Karpas-422 (cell line): ENCODE measurements around the gene TNS1. TPM values are rescaled to one million over a fixed set of nuclear protein-coding genes. Genes with fewer than 3 reads are reported as not detected.

Experiments
- DNase-seq: peaks from one replicate; pipeline ENCODE4 v3.0.0-alpha.2; 2015
- H2AFZ ChIP-seq: fragments of 200-600 bp; sonication (generic); 2 replicates; pipeline ENCODE4 v1.6.1; 2014; ENCODE audit warnings: antibody characterized with exemption, low read length, mixed read lengths
- H3K27ac ChIP-seq: fragments of 200-600 bp; sonication (generic); 2 replicates; pipeline ENCODE4 v1.5.1; 2014; ENCODE audit warnings: mild to moderate bottlenecking, low read length, moderate library complexity
- H3K27me3 ChIP-seq: fragments of 200-600 bp; sonication (generic); 2 replicates; pipeline ENCODE4 v1.6.1; 2014; ENCODE audit warnings: low read length, mixed read lengths
- H3K36me3 ChIP-seq: fragments of 200-600 bp; sonication (generic); 2 replicates; pipeline ENCODE4 v1.6.1; 2014; ENCODE audit warnings: low read length, mixed read lengths; ENCODE audit not compliant: insufficient read depth
- H3K4me1 ChIP-seq: fragments of 200-600 bp; sonication (generic); 2 replicates; pipeline ENCODE4 v1.6.1; 2014; ENCODE audit warnings: mild to moderate bottlenecking, low read length, mixed read lengths
- H3K4me2 ChIP-seq: fragments of 200-600 bp; sonication (generic); 2 replicates; pipeline ENCODE4 v1.6.1; 2014; ENCODE audit warnings: low read length, low read depth, mild to moderate bottlenecking; ENCODE audit not compliant: poor library complexity, severe bottlenecking
- H3K4me3 ChIP-seq: fragments of 200-600 bp; sonication (generic); 2 replicates; pipeline ENCODE4 v1.5.1; 2014; ENCODE audit warnings: mild to moderate bottlenecking, antibody characterized with exemption, low read length, mixed read lengths
- H3K79me2 ChIP-seq: fragments of 200-600 bp; sonication (generic); 2 replicates; pipeline ENCODE4 v1.6.1; 2014; ENCODE audit warnings: mild to moderate bottlenecking, low read length, mixed read lengths
- H3K9ac ChIP-seq: fragments of 200-600 bp; sonication (generic); 2 replicates; pipeline ENCODE4 v1.6.0; 2014; ENCODE audit warnings: low read length
- H3K9me2 ChIP-seq: fragments of 200-600 bp; sonication (generic), shearing (Covaris generic); replicated peaks from 2 replicates; pipeline ENCODE4 v1.6.0; 2014; ENCODE audit warnings: mild to moderate bottlenecking, low read length, moderate library complexity; ENCODE audit not compliant: insufficient read depth
- H3K9me3 ChIP-seq: fragments of 300-700, 200-600 bp; sonication (generic); 2 replicates; pipeline ENCODE4 v1.6.1; 2014; ENCODE audit warnings: low read length, mixed read lengths
- H4K20me1 ChIP-seq: fragments of 200-600 bp; sonication (generic); 2 replicates; pipeline ENCODE4 v1.6.1; 2014; ENCODE audit warnings: mild to moderate bottlenecking, antibody characterized with exemption, low read length, low read depth; ENCODE audit not compliant: insufficient read depth
- total RNA-seq: library from RNA; depleted of rRNA; stranded (reverse); fragments of >200 nt; shearing (Covaris generic); gene quantifications from 2 replicates; pipeline ENCODE4 v1.2.3, GENCODE V29; 2014; ENCODE audit warnings: low replicate concordance

TNS1 gene
- total RNA-seq, 1 experiment from 2014 or later: 1.7 TPM

- DNase-seq: no peak
- H3K27me3 ChIP-seq: no peaks in the 10 kb centered on the region
- no peak overlapping the region for H3K27ac ChIP-seq
- H3K4me2 ChIP-seq: no peak overlapping the region
- no peak overlapping the region for H3K9ac ChIP-seq
- no peaks in the 10 kb centered on the region for H3K79me2 ChIP-seq
- H3K9me2 ChIP-seq: no peaks in the 10 kb centered on the region
- no peaks in the 10 kb centered on the region for H3K9me3 ChIP-seq
- no peaks in the 10 kb centered on the region for H4K20me1 ChIP-seq
- H3K36me3 ChIP-seq: no peaks in the 10 kb centered on the region
- H3K4me3 ChIP-seq: no peak overlapping the region
- H3K4me1 ChIP-seq: no peaks in the 10 kb centered on the region
- H2AFZ ChIP-seq: no peak overlapping the region
Observed at GRCh38 chr2:217820091-217820819, 182.5 kb downstream of the TNS1 start.

DNA sequence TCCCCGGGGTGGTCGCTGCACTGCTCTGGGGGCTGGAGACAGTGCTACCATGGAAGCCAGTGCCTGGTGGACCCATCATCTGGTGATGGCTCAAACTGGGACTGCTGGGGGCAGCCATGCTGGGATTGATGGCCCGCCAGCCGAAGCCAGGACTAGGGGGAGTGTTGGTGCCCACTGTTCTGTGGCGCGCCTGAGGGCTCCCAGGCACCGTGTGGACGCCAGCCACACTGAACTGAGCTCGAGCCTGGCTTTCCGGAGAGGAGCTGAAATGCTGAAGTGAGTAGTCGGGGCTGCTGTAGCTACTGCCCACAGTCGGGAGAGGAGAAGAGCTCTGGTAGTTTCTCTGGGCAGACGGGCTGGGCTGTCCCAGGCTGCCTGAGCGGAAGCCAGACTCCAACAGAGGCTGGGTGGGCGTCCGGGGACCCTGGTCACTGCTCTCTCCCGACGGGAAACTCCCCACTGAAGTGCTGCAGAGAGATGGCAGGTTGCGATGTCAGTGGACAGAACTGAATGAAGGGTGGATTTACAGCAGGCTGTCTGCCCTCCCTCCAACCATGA, 184.4 kb downstream of the TNS1 start:
- no peak for DNase-seq
- Histone ChIP-seq H3K27ac (no peak overlapping the region), H3K9me2 (no peaks in the 10 kb centered on the region), H3K36me3 (no peaks in the 10 kb centered on the region), H3K79me2 (no peaks in the 10 kb centered on the region), H3K4me2 (no peak overlapping the region), H2AFZ (no peak overlapping the region), H3K4me1 (no peaks in the 10 kb centered on the region), H3K27me3 (no peaks in the 10 kb centered on the region), H3K4me3 (no peak overlapping the region), H3K9ac (no peak overlapping the region), H4K20me1 (no peaks in the 10 kb centered on the region), H3K9me3 (no peaks in the 10 kb centered on the region)

DNA sequence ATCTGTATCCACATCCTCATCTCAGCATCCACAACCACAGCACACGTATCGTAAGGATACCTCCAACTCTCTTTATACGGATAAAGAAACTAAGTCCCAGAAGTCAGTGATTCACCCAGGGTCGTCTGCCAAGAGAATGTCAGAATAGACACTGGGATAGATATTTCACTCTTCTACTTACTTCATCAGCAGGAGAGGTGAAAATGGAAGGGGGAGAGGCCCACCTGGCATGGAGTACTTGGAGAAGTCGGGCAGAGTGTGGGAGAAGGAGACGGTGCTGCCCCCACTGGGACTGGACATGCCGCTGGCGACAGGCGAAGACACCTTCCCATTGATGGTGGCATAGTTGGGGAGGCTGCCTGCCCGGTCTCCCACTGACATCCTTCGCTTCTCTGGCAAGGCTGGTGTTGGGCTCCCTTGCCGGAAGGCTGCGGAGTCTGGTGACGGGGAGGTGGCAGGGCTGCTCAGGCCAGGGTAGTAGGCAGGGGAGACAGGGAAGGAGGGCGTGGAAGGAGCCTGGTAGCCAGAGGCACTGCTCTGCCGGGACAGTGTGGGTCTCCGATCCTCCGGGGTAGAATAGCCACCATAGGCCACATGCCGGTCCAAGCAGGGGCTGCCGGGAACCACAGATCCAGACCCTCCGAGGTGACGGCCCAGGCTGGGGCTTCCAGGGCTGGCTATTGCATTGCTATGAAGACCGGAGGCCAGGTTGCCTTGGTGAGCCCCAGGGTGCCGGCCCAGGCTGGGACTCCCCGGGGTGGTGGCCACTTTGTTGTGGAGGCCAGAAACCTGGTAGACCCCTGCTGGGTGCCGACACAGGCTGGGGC, 185.1 kb downstream of the TNS1 start:
- Histone ChIP-seq H3K4me1 (no peaks in the 10 kb centered on the region), H3K9me2 (no peaks in the 10 kb centered on the region), H3K4me2 (no peak overlapping the region)

GRCh38 chr2:217816396-217816869, 186.4 kb downstream of the TNS1 start:
- Histone ChIP-seq H3K79me2 (no peaks in the 10 kb centered on the region), H2AFZ (no peak overlapping the region), H3K27ac (no peak overlapping the region), H3K9me2 (no peaks in the 10 kb centered on the region), H3K4me3 (no peak overlapping the region), H3K4me2 (no peak overlapping the region), H3K27me3 (no peaks in the 10 kb centered on the region), H3K4me1 (no peaks in the 10 kb centered on the region), H4K20me1 (no peaks in the 10 kb centered on the region), H3K9me3 (no peaks in the 10 kb centered on the region), H3K9ac (no peak overlapping the region), H3K36me3 (no peaks in the 10 kb centered on the region)
- no peak for DNase-seq

More for the DNA sequence above, 185.1 kb downstream of the TNS1 start:
- no peaks in the 10 kb centered on the region for H3K36me3 ChIP-seq
- no peak overlapping the region for H2AFZ ChIP-seq
- no peak overlapping the region for H3K4me3 ChIP-seq
- no peaks in the 10 kb centered on the region for H3K27me3 ChIP-seq
- H3K9ac ChIP-seq: no peak overlapping the region
- H3K9me3 ChIP-seq: no peaks in the 10 kb centered on the region
- no peaks in the 10 kb centered on the region for H4K20me1 ChIP-seq
- no peak overlapping the region for H3K27ac ChIP-seq
- no peaks in the 10 kb centered on the region for H3K79me2 ChIP-seq
- no peak for DNase-seq

DNA sequence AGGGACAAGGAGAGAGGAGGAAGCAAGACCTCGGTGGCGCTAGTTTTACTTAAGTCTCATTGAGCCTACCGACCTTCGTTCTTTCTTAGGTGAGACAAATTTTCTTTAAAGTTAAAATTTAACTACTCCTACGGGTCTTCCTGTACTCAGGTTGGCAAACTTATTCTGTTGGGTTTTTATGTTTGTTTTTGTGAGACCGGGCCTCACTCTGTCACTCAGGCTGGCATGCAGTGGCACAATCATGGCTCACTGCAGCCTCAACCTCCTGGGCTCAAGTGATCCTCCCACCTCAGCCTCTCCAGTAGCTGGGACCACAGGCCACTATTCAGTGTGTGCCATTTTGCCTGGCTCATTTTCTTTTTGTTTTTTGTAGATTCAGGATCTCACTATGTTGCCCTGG, 189.0 kb downstream of the TNS1 start:
- no peaks in the 10 kb centered on the region for H3K9me2 ChIP-seq
- no peak overlapping the region for H3K27ac ChIP-seq
- H3K9me3 ChIP-seq: no peaks in the 10 kb centered on the region
- no peaks in the 10 kb centered on the region for H3K36me3 ChIP-seq
- no peaks in the 10 kb centered on the region for H3K27me3 ChIP-seq
- no peaks in the 10 kb centered on the region for H4K20me1 ChIP-seq
- H3K9ac ChIP-seq: no peak overlapping the region
- no peak overlapping the region for H3K4me3 ChIP-seq
- no peaks in the 10 kb centered on the region for H3K79me2 ChIP-seq
- H2AFZ ChIP-seq: no peak overlapping the region
- H3K4me1 ChIP-seq: no peaks in the 10 kb centered on the region
- DNase-seq: no peak
- H3K4me2 ChIP-seq: no peak overlapping the region

GRCh38 chr2:217812170-217812569, 190.6 kb downstream of the TNS1 start:
- H3K27me3 ChIP-seq: no peaks in the 10 kb centered on the region
- H4K20me1 ChIP-seq: no peaks in the 10 kb centered on the region
- no peak overlapping the region for H2AFZ ChIP-seq
- no peaks in the 10 kb centered on the region for H3K9me2 ChIP-seq
- no peak for DNase-seq
- H3K79me2 ChIP-seq: no peaks in the 10 kb centered on the region
- H3K27ac ChIP-seq: no peak overlapping the region
- no peaks in the 10 kb centered on the region for H3K4me1 ChIP-seq
- H3K4me3 ChIP-seq: no peak overlapping the region
- H3K4me2 ChIP-seq: no peak overlapping the region
- no peak overlapping the region for H3K9ac ChIP-seq
- H3K9me3 ChIP-seq: no peaks in the 10 kb centered on the region
- H3K36me3 ChIP-seq: no peaks in the 10 kb centered on the region

GRCh38 chr2:217810260-217810659, 192.5 kb downstream of the TNS1 start:
- H3K4me3 ChIP-seq: no peak overlapping the region
- no peak overlapping the region for H2AFZ ChIP-seq
- H3K4me2 ChIP-seq: no peak overlapping the region
- no peaks in the 10 kb centered on the region for H4K20me1 ChIP-seq
- no peak for DNase-seq
- H3K79me2 ChIP-seq: no peaks in the 10 kb centered on the region
- no peaks in the 10 kb centered on the region for H3K9me3 ChIP-seq
- H3K9ac ChIP-seq: no peak overlapping the region
- H3K4me1 ChIP-seq: no peaks in the 10 kb centered on the region
- H3K27ac ChIP-seq: no peak overlapping the region
- H3K36me3 ChIP-seq: no peaks in the 10 kb centered on the region
- H3K27me3 ChIP-seq: no peaks in the 10 kb centered on the region
- no peaks in the 10 kb centered on the region for H3K9me2 ChIP-seq

GRCh38 chr2:217809736-217810135, 193.1 kb downstream of the TNS1 start:
- no peak overlapping the region for H3K4me2 ChIP-seq
- no peak overlapping the region for H3K9ac ChIP-seq
- H3K27me3 ChIP-seq: no peaks in the 10 kb centered on the region
- H3K9me2 ChIP-seq: no peaks in the 10 kb centered on the region
- H3K79me2 ChIP-seq: no peaks in the 10 kb centered on the region
- no peaks in the 10 kb centered on the region for H4K20me1 ChIP-seq
- no peaks in the 10 kb centered on the region for H3K9me3 ChIP-seq
- H3K27ac ChIP-seq: no peak overlapping the region
- H3K4me3 ChIP-seq: no peak overlapping the region
- H2AFZ ChIP-seq: no peak overlapping the region
- no peaks in the 10 kb centered on the region for H3K36me3 ChIP-seq
- no peak for DNase-seq
- no peaks in the 10 kb centered on the region for H3K4me1 ChIP-seq
